ENCODE data around the gene MCMBP.

GRCh38 chr10:119821182-119821581 lies 51.5 kb downstream of the MCMBP start:
- no peak for TF ChIP-seq EZH2phosphoT487 (IDR thresholded peaks at IDR 0.05; ENCODE audit: insufficient read depth, low read depth)
- no peak for TF ChIP-seq EZH2 (IDR thresholded peaks at IDR 0.05; ENCODE audit: insufficient read depth, poor library complexity, severe bottlenecking)
